Esophagus muscularis mucosa (tissue), 4 donors: ENCODE results near the gene IDH3G. TPM values are rescaled to one million over a fixed set of nuclear protein-coding genes. Genes with fewer than 3 reads are reported as not detected.

Experiments
- DNase-seq: peaks from one replicate; pipeline ENCODE4 v3.0.0-alpha.2; 2017; ENCODE audit errors: extremely low spot score
- H3K27ac ChIP-seq, 4 donors: fragments of 200-600 bp; sonication (generic); replicated peaks in 1 of 4; 1 replicate in 3 of 4; 2 replicates in 1 of 4; pipeline ENCODE4 v1.5.1; 2016 to 2019; ENCODE audit warnings: mild to moderate bottlenecking in 1 of 4
- H3K27me3 ChIP-seq, 4 donors: fragments of 200-600 bp; sonication (generic); one replicate each; pipeline versions ENCODE4 v1.5.1 to v1.6.0; 2016 to 2019
- H3K36me3 ChIP-seq, 4 donors: fragments of 200-600 bp; sonication (generic); one replicate each; pipeline ENCODE4 v1.5.1; 2016 to 2019
- H3K4me1 ChIP-seq, 4 donors: fragments of 200-600 bp; sonication (generic); one replicate each; pipeline ENCODE4 v1.5.1; 2016 to 2019
- H3K4me3 ChIP-seq, 4 donors: fragments of 200-600 bp; sonication (generic); 1 replicate in 2 of 4; 2 replicates in 2 of 4; pipeline ENCODE4 v1.5.1; 2016 to 2019; ENCODE audit warnings: mild to moderate bottlenecking in 4 of 4, moderate library complexity in 1 of 4
- H3K9me3 ChIP-seq, 4 donors: fragments of 200-600 bp; sonication (generic); 1 replicate in 3 of 4; 2 replicates in 1 of 4; pipeline ENCODE4 v1.5.1; 2016 to 2019
- CTCF ChIP-seq, 3 experiments: fragments of 200-600 bp in 2 of 3; fragments of 450-650 bp in 1 of 3; sonication (generic) in 2 of 3; IDR thresholded peaks; one replicate each; pipeline ENCODE4 v1.5.1; 2017 to 2019; ENCODE audit warnings: antibody characterized with exemption in 3 of 3, mild to moderate bottlenecking in 2 of 3, moderate library complexity in 1 of 3
- EP300 ChIP-seq: sonication (generic); formaldehyde crosslinking; IDR thresholded peaks from one replicate; pipeline ENCODE4 v1.6.1; 2017; ENCODE audit warnings: antibody characterized with exemption
- POLR2A ChIP-seq: fragments of 450-650 bp; IDR thresholded peaks from one replicate; pipeline ENCODE4 v1.6.1; 2017; ENCODE audit warnings: antibody characterized with exemption, moderate library complexity, mild to moderate bottlenecking, low read depth
- POLR2AphosphoS5 ChIP-seq, 2 donors: sonication (generic); formaldehyde crosslinking; IDR thresholded peaks; one replicate each; pipeline ENCODE4 v1.6.1; 2017; ENCODE audit warnings: antibody characterized with exemption in 2 of 2
- WGBS: methylation state at CpG from one replicate; pipeline ENCODE4 v1.1.5; 2018; 5-methylcytosine and 5-hydroxymethylcytosine counted together
- intact Hi-C: fragments of 100-400 bp; cut with DNase I; formaldehyde crosslinking; loops from one replicate; pipeline ENCODE4 v1.15.1; 2023
- total RNA-seq, 4 donors: library from RNA; depleted of rRNA; stranded (reverse); fragments of >200 nt; gene quantifications; one replicate each; pipeline versions ENCODE4 v1.1.0 to v1.2.1, GENCODE V29; 2016

The IDH3G gene
- total RNA-seq, 4 donors from 2014 or later = 52.3 to 76.3 (median 70.3) TPM

- no peaks in the 10 kb centered on the region for H3K9me3 ChIP-seq
- H3K27me3 ChIP-seq = no peaks in the 10 kb centered on the region
- DNase-seq = no peak
- H3K4me3 ChIP-seq = no peak overlapping the region
- peaks cover 19 to 38% (median 35%) of the 10 kb centered on the region in 4 donors for H3K4me1 ChIP-seq
- 91% methylated on average over 18 of the region's 18 CpGs for WGBS
- TF ChIP-seq POLR2AphosphoS5 (IDR thresholded peaks at IDR 0.05) = no peak
- TF ChIP-seq POLR2A = no peak
- TF ChIP-seq EP300 = no peak
- no peak for TF ChIP-seq CTCF (IDR thresholded peaks at IDR 0.05)
- no peak overlapping the region for H3K27ac ChIP-seq
- H3K36me3 ChIP-seq = no peaks in the 10 kb centered on the region
- intact Hi-C loops = no loop called here
These were observed 30.8 kb downstream of the IDH3G start for GRCh38 chrX:153763298-153763932.

GRCh38 chrX:153762626-153763173 is 31.5 kb downstream of the IDH3G start:
- no peak overlapping the region for H3K4me3 ChIP-seq
- intact Hi-C loops = no loop called here
- no peak overlapping the region for H3K27ac ChIP-seq
- H3K9me3 ChIP-seq = no peaks in the 10 kb centered on the region
- no peak for DNase-seq
- no peaks in the 10 kb centered on the region for H3K36me3 ChIP-seq
- 93% methylated on average over 12 of the region's 14 CpGs for WGBS
- TF ChIP-seq EP300 (no peak), POLR2A (no peak), CTCF (IDR thresholded peaks at IDR 0.05) (no peak), POLR2AphosphoS5 (IDR thresholded peaks at IDR 0.05) (no peak)
- H3K27me3 ChIP-seq = no peaks in the 10 kb centered on the region
- H3K4me1 ChIP-seq = peaks cover 19 to 38% (median 33%) of the 10 kb centered on the region in 4 donors

- Histone ChIP-seq H3K27me3 (no peaks in the 10 kb centered on the region), H3K27ac (no peak overlapping the region), H3K4me1 (peaks cover 19 to 30% (median 29%) of the 10 kb centered on the region in 4 donors), H3K4me3 (no peak overlapping the region), H3K36me3 (no peaks in the 10 kb centered on the region), H3K9me3 (peaks cover 0 to 4% (median 0%) of the 10 kb centered on the region in 4 donors)
- 87% methylated on average over 11 of the region's 15 CpGs for WGBS
- no peak for TF ChIP-seq POLR2A
- TF ChIP-seq EP300 = no peak
- no peak for TF ChIP-seq CTCF (IDR thresholded peaks at IDR 0.05)
- TF ChIP-seq POLR2AphosphoS5 (IDR thresholded peaks at IDR 0.05) = no peak
- DNase-seq = no peak
- intact Hi-C loops = no loop called here
These were observed 32.3 kb downstream of the IDH3G start for GRCh38 chrX:153761863-153762262.

- no peak overlapping the region for H3K27ac ChIP-seq
- WGBS = 86% methylated on average over 1 of the region's 1 CpG
- H3K4me1 ChIP-seq = no peaks in the 10 kb centered on the region
- TF ChIP-seq POLR2A = no peak
- TF ChIP-seq CTCF (IDR thresholded peaks at IDR 0.05) = no peak
- TF ChIP-seq EP300 = no peak
- no peak for TF ChIP-seq POLR2AphosphoS5 (IDR thresholded peaks at IDR 0.05)
- no peak overlapping the region for H3K4me3 ChIP-seq
- no peak for DNase-seq
- H3K36me3 ChIP-seq = no peaks in the 10 kb centered on the region
- H3K27me3 ChIP-seq = no peaks in the 10 kb centered on the region
- peaks cover 0 to 5% (median 0%) of the 10 kb centered on the region in 4 donors for H3K9me3 ChIP-seq
- intact Hi-C loops = no loop called here
These were observed 39.0 kb downstream of the IDH3G start for GRCh38 chrX:153755136-153755535.
